Endodermal cell (in vitro differentiated cells): ENCODE measurements around the gene MIDN. TPM values are rescaled to one million over a fixed set of nuclear protein-coding genes. Genes with fewer than 3 reads are reported as not detected.

Experiments
- DNase-seq: peaks from one replicate; pipeline ENCODE4 v3.0.0-alpha.2; 2017
- H3K27ac ChIP-seq: 2 replicates; pipeline ENCODE4 v1.5.1; 2013; ENCODE audit warnings: mild to moderate bottlenecking, low read depth, low read length, moderate library complexity
- H3K27me3 ChIP-seq: 2 replicates; pipeline ENCODE4 v1.6.1; 2013; ENCODE audit warnings: mild to moderate bottlenecking, low read length, moderate library complexity; ENCODE audit not compliant: insufficient read depth, control insufficient read depth, poor library complexity, severe bottlenecking
- H3K36me3 ChIP-seq: 2 replicates; pipeline ENCODE4 v1.7.0; 2013; ENCODE audit warnings: mild to moderate bottlenecking, low read length, moderate library complexity; ENCODE audit not compliant: control insufficient read depth, insufficient read depth
- H3K4me1 ChIP-seq: one replicate; pipeline ENCODE4 v1.7.0; 2013; ENCODE audit warnings: low read length; ENCODE audit not compliant: control insufficient read depth, insufficient read depth
- H3K4me3 ChIP-seq: 2 replicates; pipeline ENCODE4 v1.5.1; 2013; ENCODE audit warnings: mild to moderate bottlenecking, low read length, moderate library complexity
- H3K9ac ChIP-seq: 2 replicates; pipeline ENCODE4 v1.6.1; 2013; ENCODE audit warnings: mild to moderate bottlenecking, low read length, moderate library complexity; ENCODE audit not compliant: poor library complexity, severe bottlenecking; ENCODE audit errors: extremely low read depth
- H3K9me3 ChIP-seq: 2 replicates; pipeline ENCODE4 v1.6.1; 2013; ENCODE audit warnings: mild to moderate bottlenecking, low read length, moderate library complexity; ENCODE audit not compliant: control insufficient read depth
- H3K27ac Mint-ChIP-seq: 2 replicates; pipeline ENCODE4 v1.8.0; 2020; ENCODE audit warnings: mixed read lengths
- H3K27me3 Mint-ChIP-seq: 2 replicates; pipeline ENCODE4 v1.8.0; 2021; ENCODE audit warnings: mild to moderate bottlenecking, mixed read lengths; ENCODE audit not compliant: insufficient read depth
- H3K36me3 Mint-ChIP-seq: 2 replicates; pipeline ENCODE4 v1.8.0; 2020; ENCODE audit warnings: low read depth, mixed read lengths
- H3K4me1 Mint-ChIP-seq: 2 replicates; pipeline ENCODE4 v1.8.0; 2020; ENCODE audit warnings: mixed read lengths
- H3K4me3 Mint-ChIP-seq: 2 replicates; pipeline ENCODE4 v1.8.0; 2020; ENCODE audit warnings: mild to moderate bottlenecking, moderate library complexity, mixed read lengths
- H3K9me3 Mint-ChIP-seq: 2 replicates; pipeline ENCODE4 v1.8.0; 2020; ENCODE audit warnings: mild to moderate bottlenecking, mixed read lengths
- CTCF ChIP-seq: fragments of 200-600 bp; sonication (generic); conservative IDR thresholded peaks from 2 replicates; pipeline ENCODE4 v1.5.0; 2021; ENCODE audit warnings: antibody characterized with exemption, mild to moderate bottlenecking
- WGBS, 2 experiments: methylation state at CpG; one replicate each; pipeline versions ENCODE4 v1.1.5 to v1.1.7; 2013; ENCODE audit warnings: missing lambda C conversion rate in 2 of 2, mixed read lengths in 1 of 2; ENCODE audit not compliant: insufficient coverage in 1 of 2, insufficient read length in 1 of 2; 5-methylcytosine and 5-hydroxymethylcytosine counted together
- total RNA-seq, 2 donors: library from RNA; stranded (reverse); fragmentation: NEBNext Ultra II Directional in 1 of 2; extraction: Animal tissue kit (Norgen Biotek cat#: 25700) in 1 of 2; gene quantifications; 2 replicates in 1 of 2; 3 replicates in 1 of 2; pipeline ENCODE4 v1.2.1, GENCODE V29; 2021

Gene MIDN
- total RNA-seq, 2 donors from 2014 or later = 183 to 185 TPM

GRCh38 chr19:1261798-1262622 lies 13.6 kb downstream of the MIDN start:
- peak overlapping the region; percentile 85 for H3K9ac ChIP-seq
- Mint-ChIP-seq H3K4me1 (peaks cover 43% of the 10 kb centered on the region), H3K9me3 (no peaks in the 10 kb centered on the region)

GRCh38 chr19:1262623-1263123 lies 14.3 kb downstream of the MIDN start:
- peaks cover 42% of the 10 kb centered on the region for H3K4me1 Mint-ChIP-seq
- Histone ChIP-seq H3K4me1 (peaks cover 28% of the 10 kb centered on the region), H3K27me3 (peaks cover 6% of the 10 kb centered on the region), H3K27ac (peak overlapping the region; percentile 35), H3K4me3 (peak overlapping the region; percentile 84), H3K9ac (no peak overlapping the region), H3K36me3 (peaks cover 11% of the 10 kb centered on the region), H3K9me3 (no peaks in the 10 kb centered on the region)
- no peak for TF ChIP-seq CTCF
- peak overlapping the region; percentile 70 for H3K4me3 Mint-ChIP-seq
- WGBS, 2 experiments = 30 to 60% methylated on average over 5 to 21 of the region's 21 CpGs
- no peak overlapping the region for H3K27ac Mint-ChIP-seq
- no peaks in the 10 kb centered on the region for H3K9me3 Mint-ChIP-seq
- H3K36me3 Mint-ChIP-seq = peaks cover 11% of the 10 kb centered on the region
- peaks cover 7% of the 10 kb centered on the region for H3K27me3 Mint-ChIP-seq
- peak; percentile 83 for DNase-seq

More at GRCh38 chr19:1261798-1262622, 13.6 kb downstream of the MIDN start:
- Histone ChIP-seq H3K36me3 (peaks cover 15% of the 10 kb centered on the region), H3K9me3 (no peaks in the 10 kb centered on the region), H3K4me1 (peaks cover 24% of the 10 kb centered on the region), H3K27me3 (no peaks in the 10 kb centered on the region), H3K4me3 (peak overlapping the region; percentile 84), H3K27ac (peak overlapping the region; percentile 35)
- DNase-seq = peak; percentile 77
- peak overlapping the region; percentile 70 for H3K4me3 Mint-ChIP-seq
- peaks cover 15% of the 10 kb centered on the region for H3K36me3 Mint-ChIP-seq
- WGBS, 2 experiments = 52 to 67% methylated on average over 15 to 27 of the region's 28 CpGs
- H3K27me3 Mint-ChIP-seq = peaks cover under 1% of the 10 kb centered on the region
- peak overlapping the region; percentile 94 for H3K27ac Mint-ChIP-seq
- TF ChIP-seq CTCF = no peak

- H3K4me3 ChIP-seq = no peak overlapping the region
- peaks cover 28% of the 10 kb centered on the region for H3K4me1 ChIP-seq
- Mint-ChIP-seq H3K27me3 (peaks cover 12% of the 10 kb centered on the region), H3K27ac (no peak overlapping the region), H3K36me3 (peaks cover 7% of the 10 kb centered on the region), H3K4me3 (peak overlapping the region; percentile 70), H3K9me3 (no peaks in the 10 kb centered on the region), H3K4me1 (peaks cover 38% of the 10 kb centered on the region)
- TF ChIP-seq CTCF = no peak
- no peak overlapping the region for H3K9ac ChIP-seq
- no peak overlapping the region for H3K27ac ChIP-seq
- H3K9me3 ChIP-seq = no peaks in the 10 kb centered on the region
- WGBS, 2 experiments = 99 to 100% methylated on average over 1 to 5 of the region's 5 CpGs
- no peak for DNase-seq
- H3K36me3 ChIP-seq = peaks cover 7% of the 10 kb centered on the region
- peaks cover 9% of the 10 kb centered on the region for H3K27me3 ChIP-seq
Measured at GRCh38 chr19:1263188-1263587, 14.8 kb downstream of the MIDN start.
